H1 (cell line): ENCODE results near the gene AXIN2. TPM values are rescaled to one million over a fixed set of nuclear protein-coding genes. Genes with fewer than 3 reads are reported as not detected.

ENCODE experiments used
- CTCF ChIA-PET: fragments of 300-600 bp; sonication (Branson Sonifier 250); formaldehyde crosslinking; loops from one replicate; lab custom pipeline; 2021; ENCODE audit not compliant: partially characterized antibody; lab: Charles Lee
- POLR2A ChIA-PET: fragments of 300-600 bp; sonication (Branson Sonifier 250); formaldehyde crosslinking; loops from one replicate; lab custom pipeline; 2021; ENCODE audit warnings: inconsistent platforms; ENCODE audit not compliant: partially characterized antibody; lab: Charles Lee
- DNase-seq, 2 experiments: peaks; one replicate each; pipeline versions ENCODE4 v3.0.0 to v3.0.0-alpha.2; 2010 to 2022; ENCODE audit warnings: low spot score in 2 of 2, low read depth in 1 of 2, mixed read lengths in 1 of 2
- FAIRE-seq: peaks from 2 replicates; lab custom pipeline; 2011; peaks lifted over from hg19 to GRCh38; lab: Jason Lieb, UNC
- H2AFZ ChIP-seq: 2 replicates; pipeline ENCODE4 v1.8.1; 2012; ENCODE audit warnings: low read length, inconsistent platforms
- H2AK5ac ChIP-seq: 2 replicates; pipeline ENCODE4 v1.6.1; 2013; ENCODE audit warnings: low read depth, low read length
- H2BK120ac ChIP-seq: replicated peaks from 2 replicates; pipeline ENCODE3; 2013; ENCODE audit warnings: low read depth, low read length, inconsistent platforms
- H2BK12ac ChIP-seq: 2 replicates; pipeline ENCODE4 v1.6.1; 2013; ENCODE audit warnings: low read depth, low read length
- H2BK15ac ChIP-seq: 2 replicates; pipeline ENCODE4 v1.6.1; 2013; ENCODE audit warnings: low read length
- H2BK20ac ChIP-seq: 2 replicates; pipeline ENCODE4 v1.6.1; 2013; ENCODE audit warnings: low read length
- H2BK5ac ChIP-seq: 2 replicates; pipeline ENCODE4 v1.6.1; 2013; ENCODE audit warnings: low read depth, low read length
- H3K14ac ChIP-seq: 2 replicates; pipeline ENCODE4 v1.6.1; 2013; ENCODE audit warnings: inconsistent platforms; ENCODE audit not compliant: insufficient read length
- H3K18ac ChIP-seq: 2 replicates; pipeline ENCODE4 v1.6.1; 2013; ENCODE audit warnings: low read length; ENCODE audit errors: extremely low read depth
- H3K23ac ChIP-seq: 2 replicates; pipeline ENCODE4 v1.6.1; 2013; ENCODE audit warnings: inconsistent platforms; ENCODE audit not compliant: insufficient read length
- H3K23me2 ChIP-seq: 2 replicates; pipeline ENCODE4 v1.6.1; 2013; ENCODE audit warnings: low read depth, low read length
- H3K27ac ChIP-seq: 2 replicates; pipeline ENCODE4 v1.6.1; 2011; ENCODE audit warnings: low read depth, low read length, inconsistent platforms
- H3K27me3 ChIP-seq, 4 experiments: replicated peaks in 1 of 4; 1 replicate in 1 of 4; 2 replicates in 3 of 4; pipeline versions ENCODE4 v1.6.1 to v1.8.1; 2011 to 2013; ENCODE audit warnings: low read length in 3 of 4, mild to moderate bottlenecking in 3 of 4, inconsistent platforms in 2 of 4, mixed read lengths in 2 of 4, moderate library complexity in 1 of 4; ENCODE audit not compliant: control insufficient read depth in 3 of 4, insufficient read depth in 3 of 4; ENCODE audit errors: extremely low read depth in 1 of 4
- H3K36me3 ChIP-seq, 4 experiments: 2 replicates each; pipeline versions ENCODE4 v1.6.1 to v1.8.1; 2011 to 2013; ENCODE audit warnings: mild to moderate bottlenecking in 4 of 4, low read length in 3 of 4, moderate library complexity in 2 of 4, control low read depth in 1 of 4, inconsistent platforms in 1 of 4; ENCODE audit not compliant: insufficient read depth in 4 of 4, control insufficient read depth in 2 of 4
- H3K4ac ChIP-seq: replicated peaks from 2 replicates; pipeline ENCODE3; 2013; ENCODE audit warnings: low read length, low read depth, mixed read lengths, inconsistent platforms; ENCODE audit not compliant: insufficient read length
- H3K4me1 ChIP-seq, 4 experiments: replicated peaks in 1 of 4; 1 replicate in 1 of 4; 2 replicates in 3 of 4; pipeline versions ENCODE4 v1.6.1 to v1.8.1; 2011 to 2013; ENCODE audit warnings: low read length in 3 of 4, inconsistent platforms in 2 of 4, mixed read lengths in 1 of 4; ENCODE audit not compliant: insufficient read depth in 4 of 4, control insufficient read depth in 3 of 4
- H3K4me2 ChIP-seq, 2 experiments: 2 replicates each; pipeline versions ENCODE4 v1.6.1 to v1.8.1; 2011 to 2013; ENCODE audit warnings: low read depth in 2 of 2, low read length in 2 of 2, control low read depth in 1 of 2, inconsistent platforms in 1 of 2, mild to moderate bottlenecking in 1 of 2; ENCODE audit not compliant: insufficient read depth in 1 of 2
- H3K4me3 ChIP-seq, 4 experiments: fragments of 200-600, 300-600 bp in 1 of 4; sonication (generic), shearing (Covaris generic), sonication (Bioruptor Twin) in 1 of 4; 2 replicates each; pipeline versions ENCODE4 v1.5.1 to v1.8.1; 2011 to 2016; ENCODE audit warnings: low read length in 4 of 4, low read depth in 3 of 4, control low read depth in 2 of 4, inconsistent platforms in 2 of 4, mild to moderate bottlenecking in 2 of 4, mixed read lengths in 1 of 4, moderate library complexity in 1 of 4; ENCODE audit not compliant: insufficient read depth in 2 of 4; ENCODE audit errors: extremely low read depth in 1 of 4
- H3K56ac ChIP-seq: replicated peaks from 2 replicates; pipeline ENCODE3; 2013; ENCODE audit warnings: low read depth, mild to moderate bottlenecking, mixed read lengths, low read length, inconsistent platforms; ENCODE audit not compliant: insufficient read length
- H3K79me1 ChIP-seq: 2 replicates; pipeline ENCODE4 v1.6.1; 2013; ENCODE audit warnings: low read depth, low read length, control low read depth
- H3K79me2 ChIP-seq, 2 experiments: 2 replicates each; pipeline versions ENCODE4 v1.6.1 to v1.8.1; 2012 to 2013; ENCODE audit warnings: low read length in 2 of 2, mild to moderate bottlenecking in 2 of 2, inconsistent platforms in 1 of 2; ENCODE audit not compliant: insufficient read depth in 2 of 2, control insufficient read depth in 1 of 2
- H3K9ac ChIP-seq, 4 experiments: replicated peaks in 1 of 4; 1 replicate in 1 of 4; 2 replicates in 3 of 4; pipeline versions ENCODE4 v1.6.1 to v1.8.1; 2011 to 2013; ENCODE audit warnings: low read depth in 3 of 4, low read length in 3 of 4, control low read depth in 2 of 4, mild to moderate bottlenecking in 2 of 4, moderate library complexity in 2 of 4, inconsistent platforms in 1 of 4; ENCODE audit errors: extremely low read depth in 1 of 4
- H3K9me3 ChIP-seq, 2 experiments: 2 replicates each; pipeline versions ENCODE4 v1.6.1 to v1.8.1; 2012 to 2013; ENCODE audit warnings: mild to moderate bottlenecking in 2 of 2, moderate library complexity in 2 of 2, control low read depth in 1 of 2, inconsistent platforms in 1 of 2, low read depth in 1 of 2, low read length in 1 of 2, mixed read lengths in 1 of 2; ENCODE audit not compliant: insufficient read depth in 2 of 2
- H4K20me1 ChIP-seq, 2 experiments: replicated peaks in 1 of 2; 2 replicates each; pipeline versions ENCODE3 to v1.8.1; 2011 to 2013; ENCODE audit warnings: inconsistent platforms in 2 of 2, low read length in 2 of 2, mild to moderate bottlenecking in 1 of 2; ENCODE audit not compliant: insufficient read depth in 2 of 2, control insufficient read depth in 1 of 2
- H4K5ac ChIP-seq: 2 replicates; pipeline ENCODE4 v1.6.1; 2013; ENCODE audit warnings: low read length, low read depth, mixed read lengths, inconsistent platforms; ENCODE audit not compliant: insufficient read length
- H4K8ac ChIP-seq: 2 replicates; pipeline ENCODE4 v1.8.0; 2013; ENCODE audit warnings: mild to moderate bottlenecking, moderate library complexity, low read length, inconsistent platforms; ENCODE audit not compliant: insufficient read depth; ENCODE audit errors: extremely low read depth
- H4K91ac ChIP-seq: replicated peaks from 2 replicates; pipeline ENCODE3; 2013; ENCODE audit warnings: low read length, mixed read lengths, inconsistent platforms; ENCODE audit not compliant: insufficient read length
- BACH1 ChIP-seq: IDR thresholded peaks from 2 replicates; pipeline ENCODE4 v1.6.1; 2012; ENCODE audit warnings: low read length, improper control_type of control experiment
- CREB1 ChIP-seq: IDR thresholded peaks from 2 replicates; pipeline ENCODE4 v1.6.1; 2012; ENCODE audit warnings: inconsistent platforms
- E2F6 ChIP-seq: IDR thresholded peaks from 2 replicates; pipeline ENCODE4 v1.6.1; 2012; ENCODE audit warnings: inconsistent platforms
- POLR2AphosphoS5 ChIP-seq: IDR thresholded peaks from 2 replicates; pipeline ENCODE4 v1.6.1; 2011; ENCODE audit warnings: low read depth, low read length
- RAD21 ChIP-seq, 2 experiments: IDR thresholded peaks in 1 of 2; conservative IDR thresholded peaks in 1 of 2; 2 replicates each; pipeline ENCODE4 v1.6.1; 2011; ENCODE audit warnings: low read depth in 2 of 2, low read length in 2 of 2, improper control_type of control experiment in 1 of 2, inconsistent platforms in 1 of 2, mild to moderate bottlenecking in 1 of 2, moderate library complexity in 1 of 2
- RFX5 ChIP-seq: IDR thresholded peaks from 2 replicates; pipeline ENCODE4 v1.6.1; 2011; ENCODE audit warnings: low read depth, low read length, improper control_type of control experiment, borderline replicate concordance
- SAP30 ChIP-seq: fragments of 300-600 bp; sonication (generic); IDR thresholded peaks from 2 replicates; pipeline ENCODE4 v1.7.1; 2012; ENCODE audit warnings: low read length, moderate library complexity, mild to moderate bottlenecking, inconsistent platforms; ENCODE audit not compliant: insufficient read depth, insufficient replicate concordance
- SIRT6 ChIP-seq: IDR thresholded peaks from one replicate; pipeline ENCODE4 v1.7.1; 2012; ENCODE audit warnings: low read length, inconsistent platforms
- SP1 ChIP-seq: IDR thresholded peaks from 2 replicates; pipeline ENCODE4 v1.6.1; 2011; ENCODE audit warnings: low read depth, low read length
- TAF1 ChIP-seq: IDR thresholded peaks from 2 replicates; pipeline ENCODE4 v1.6.1; 2011; ENCODE audit warnings: mild to moderate bottlenecking, low read depth, low read length
- TAF7 ChIP-seq: optimal IDR thresholded peaks from 2 replicates; pipeline ENCODE3; 2011; ENCODE audit warnings: low read depth, mild to moderate bottlenecking, inconsistent platforms, low read length, moderate library complexity, borderline replicate concordance
- USF2 ChIP-seq: IDR thresholded peaks from 2 replicates; pipeline ENCODE4 v1.6.1; 2011; ENCODE audit warnings: low read length, improper control_type of control experiment
- WGBS, 2 experiments: shearing (Covaris generic) in 1 of 2; methylation state at CpG; one replicate each; pipeline versions ENCODE4 v1.1.6 to v1.1.7; 2013 to 2015; ENCODE audit warnings: low lambda C conversion rate in 2 of 2, mixed read lengths in 2 of 2, inconsistent platforms in 1 of 2, low coverage in 1 of 2, missing lambda C conversion rate in 1 of 2; ENCODE audit not compliant: insufficient replicate concordance in 2 of 2, insufficient coverage in 1 of 2, insufficient read length in 1 of 2; ENCODE audit errors: extremely low coverage in 1 of 2, missing lambda C conversion rate in 1 of 2; 5-methylcytosine and 5-hydroxymethylcytosine counted together
- polyA plus RNA-seq, 7 experiments: library from polyadenylated mRNA; depleted of rRNA in 3 of 7; stranded (reverse) in 5 of 7; unstranded in 2 of 7; fragments of >200 nt in 5 of 7; fragments of 200-250 nt in 2 of 7; gene quantifications; 1 replicate in 5 of 7; 2 replicates in 1 of 7; 4 replicates in 1 of 7; pipeline versions ENCODE4 v1.2.1 to v1.2.3, GENCODE V29; 2011 to 2013; ENCODE audit warnings: missing spikeins in 2 of 7, mixed read lengths in 2 of 7
- total RNA-seq: library from RNA; stranded (reverse); fragmentation: NEBNext Ultra II Directional; extraction: Animal tissue kit (Norgen Biotek cat#: 25700); gene quantifications from 2 replicates; pipeline ENCODE4 v1.2.1, GENCODE V29; 2021

AXIN2 gene
- total and polyA plus RNA-seq, 2 of the 8 experiments (the other 6 are each of a cell fraction or from before 2014, with no cell fraction given), result 17.7 to 33.4 TPM

GRCh38 chr17:65609286-65609685 is 47.8 kb upstream of the AXIN2 start:
- H3K4me2 ChIP-seq, result no peak overlapping the region
- H4K8ac ChIP-seq, result no peak overlapping the region
- no peaks in the 10 kb centered on the region for H3K4me1 ChIP-seq
- no peak overlapping the region for H3K23ac ChIP-seq
- no peak overlapping the region for H3K14ac ChIP-seq
- no peaks in the 10 kb centered on the region for H3K27me3 ChIP-seq
- no peak overlapping the region for H3K4me3 ChIP-seq
- no peaks in the 10 kb centered on the region for H3K9me3 ChIP-seq
- H2AFZ ChIP-seq, result no peak overlapping the region
- ChIA-PET CTCF (interaction anchor here (1.2 kb wide), 1 partner anchor 189 kb away, joined by 3 read pairs; no protein-coding TSS in a partner anchor), POLR2A (no interaction called here)
- H2AK5ac ChIP-seq, result no peak overlapping the region
- 100% methylated on average over 2 of the region's 2 CpGs; no CpG with 5 or more reads in 1 of the 2 experiments for WGBS, 2 experiments
- no peak overlapping the region for H2BK15ac ChIP-seq
- H2BK120ac ChIP-seq, result no peak overlapping the region
- no peak overlapping the region for H3K27ac ChIP-seq
- H3K9ac ChIP-seq, result no peak overlapping the region
- H2BK12ac ChIP-seq, result no peak overlapping the region
- H2BK20ac ChIP-seq, result no peak overlapping the region
- H3K23me2 ChIP-seq, result no peaks in the 10 kb centered on the region
- no peak overlapping the region for H3K18ac ChIP-seq
- no peaks in the 10 kb centered on the region for H3K36me3 ChIP-seq
- H4K91ac ChIP-seq, result no peak overlapping the region
- FAIRE-seq, result no peak
- H2BK5ac ChIP-seq, result no peak overlapping the region
- no peaks in the 10 kb centered on the region for H3K79me2 ChIP-seq
- H3K4ac ChIP-seq, result no peak overlapping the region
- no peak overlapping the region for H3K56ac ChIP-seq
- H4K20me1 ChIP-seq, result no peaks in the 10 kb centered on the region
- DNase-seq, result no peak
- H3K79me1 ChIP-seq, result no peaks in the 10 kb centered on the region
- no peak overlapping the region for H4K5ac ChIP-seq
- no peak for TF ChIP-seq RAD21 (IDR thresholded peaks at IDR 0.05 in 1 of 2, conservative IDR thresholded peaks at IDR 0.05 in 1 of 2; ENCODE audit: low read depth in 2 of 2, low read length in 2 of 2)
- no peak for TF ChIP-seq SAP30
- TF ChIP-seq E2F6, result no peak
- no peak for TF ChIP-seq RFX5
- TF ChIP-seq SIRT6, result no peak
- TF ChIP-seq TAF1, result no peak
- no peak for TF ChIP-seq POLR2AphosphoS5
- no peak for TF ChIP-seq USF2
- no peak for TF ChIP-seq BACH1
- no peak for TF ChIP-seq CREB1
- TF ChIP-seq TAF7, result no peak
- no peak for TF ChIP-seq SP1
